AG09319 (cell line): ENCODE measurements around the gene EXOC3.

Experiments used
- DNase-seq: peaks from one replicate; pipeline ENCODE4 v3.0.0-alpha.2; 2010; ENCODE audit warnings: low read depth; ENCODE audit errors: extremely low read depth
- CTCF ChIP-seq: IDR thresholded peaks from 2 replicates; pipeline ENCODE4 v1.5.1; 2011; ENCODE audit warnings: low read depth, mild to moderate bottlenecking, inconsistent platforms, low read length, moderate library complexity

The EXOC3 gene

GRCh38 chr5:478982-479535 lies 36.1 kb downstream of the EXOC3 start:
- TF ChIP-seq CTCF: no peak
- no peak for DNase-seq

- TF ChIP-seq CTCF: no peak
- DNase-seq: no peak
Observed at GRCh38 chr5:479566-480319, 36.8 kb downstream of the EXOC3 start.

- no peak for DNase-seq
- no peak for TF ChIP-seq CTCF
Observed at GRCh38 chr5:481347-481746, 38.4 kb downstream of the EXOC3 start.

- DNase-seq: no peak
- no peak for TF ChIP-seq CTCF
Observed at GRCh38 chr5:482021-482420, 39.0 kb downstream of the EXOC3 start.

GRCh38 chr5:482506-482905 lies 39.5 kb downstream of the EXOC3 start:
- no peak for TF ChIP-seq CTCF
- DNase-seq: no peak

GRCh38 chr5:483011-483410 lies 40.0 kb downstream of the EXOC3 start:
- TF ChIP-seq CTCF: no peak

GRCh38 chr5:483434-484140 lies 40.6 kb downstream of the EXOC3 start:
- no peak for TF ChIP-seq CTCF
- DNase-seq: no peak

More at GRCh38 chr5:483011-483410, 40.0 kb downstream of the EXOC3 start:
- no peak for DNase-seq
